GM12878 (cell line): ENCODE data around the gene ARHGAP22. TPM values are rescaled to one million over a fixed set of nuclear protein-coding genes. Genes with fewer than 3 reads are reported as not detected.

ENCODE experiments used
- ATF2 ChIP-seq: IDR thresholded peaks from 2 replicates; pipeline ENCODE4 v1.6.1; 2012; ENCODE audit warnings: low read length, inconsistent platforms
- CUX1 ChIP-seq: IDR thresholded peaks from 2 replicates; pipeline ENCODE4 v1.6.1; 2012; ENCODE audit warnings: improper control_type of control experiment, low read depth, low read length; ENCODE audit not compliant: insufficient replicate concordance
- FOXK2 ChIP-seq: fragments of 450-650 bp; IDR thresholded peaks from 2 replicates; pipeline ENCODE4 v1.6.1; 2017; ENCODE audit warnings: mild to moderate bottlenecking, moderate library complexity
- GABPA ChIP-seq: IDR thresholded peaks from 2 replicates; pipeline ENCODE4 v1.6.1; 2014; ENCODE audit warnings: antibody characterized with exemption, low read depth, mild to moderate bottlenecking, inconsistent platforms
- HDAC6 ChIP-seq: fragments of 200-600 bp; sonication (generic); IDR thresholded peaks from one replicate; pipeline ENCODE4 v1.8.0; 2017; ENCODE audit warnings: antibody characterized with exemption; ENCODE audit not compliant: unreplicated experiment
- IRF5 ChIP-seq: fragments of 450-650 bp; IDR thresholded peaks from 2 replicates; pipeline ENCODE4 v1.6.1; 2017; ENCODE audit warnings: borderline replicate concordance
- MLLT1 ChIP-seq: fragments of 450-650 bp; IDR thresholded peaks from 2 replicates; pipeline ENCODE4 v1.6.1; 2016; ENCODE audit warnings: mild to moderate bottlenecking
- MTA3 ChIP-seq: IDR thresholded peaks from 2 replicates; pipeline ENCODE4 v1.6.1; 2012; ENCODE audit warnings: low read length, inconsistent platforms, borderline replicate concordance
- NBN ChIP-seq: fragments of 450-650 bp; IDR thresholded peaks from 2 replicates; pipeline ENCODE4 v1.6.1; 2016
- NFYA ChIP-seq: IDR thresholded peaks from 2 replicates; pipeline ENCODE4 v1.6.1; 2011; ENCODE audit warnings: low read depth, mild to moderate bottlenecking, low read length, improper control_type of control experiment, borderline replicate concordance
- NR2C2 ChIP-seq: IDR thresholded peaks from 2 replicates; pipeline ENCODE4 v1.6.1; 2011; ENCODE audit warnings: borderline replicate concordance, low read depth; ENCODE audit not compliant: control insufficient read depth, insufficient read length
- SUZ12 ChIP-seq: fragments of 200-600 bp; sonication (generic); IDR thresholded peaks from one replicate; pipeline ENCODE4 v1.6.1; 2018; ENCODE audit warnings: antibody characterized with exemption, mild to moderate bottlenecking; ENCODE audit not compliant: unreplicated experiment
- polyA plus RNA-seq, 11 experiments: library from polyadenylated mRNA; depleted of rRNA in 4 of 11; unstranded in 6 of 11; stranded (reverse) in 5 of 11; fragments of >200 nt; fragmentation: Nextera tagmentation in 4 of 11; fragmentation: Illumina TruSeq in 1 of 11; extraction: Ambion mirVana in 4 of 11; extraction: Trizol in 1 of 11; gene quantifications; 1 replicate in 1 of 11; 2 replicates in 10 of 11; pipeline versions ENCODE4 v1.2.1 to v1.2.3, GENCODE V29; 2011 to 2016; ENCODE audit warnings: inconsistent platforms in 2 of 11, missing spikeins in 2 of 11, low read depth in 1 of 11
- total RNA-seq, 4 experiments: library from RNA; depleted of rRNA in 3 of 4; stranded (reverse); fragments of >200 nt in 3 of 4; fragmentation: Illumina TruSeq in 1 of 4; extraction: Trizol in 1 of 4; gene quantifications; 2 replicates each; pipeline versions ENCODE4 v1.2.1 to v1.2.3, GENCODE V29; 2013 to 2021
- TF ChIP-seq, protein P1 (sequence below): fragments of 450-650 bp; formaldehyde crosslinking; IDR thresholded peaks from 2 replicates; pipeline ENCODE4 v1.5.0; 2022; ENCODE audit warnings: mild to moderate bottlenecking, missing genetic modification characterization

The ARHGAP22 gene
- total and polyA plus RNA-seq, 10 of the 15 experiments (the other 5 are each of a cell fraction or from before 2014, with no cell fraction given), result 0.07 to 0.61 (median 0.18) TPM; not detected in 5

- TF ChIP-seq CUX1 (no peak), IRF5 (no peak), ATF2 (no peak), NR2C2 (no peak), MTA3 (no peak), SUZ12 (no peak), MLLT1 (no peak), NBN (no peak), HDAC6 (no peak), GABPA (no peak), NFYA (no peak), FOXK2 (no peak)
- TF ChIP-seq, protein P1, sequence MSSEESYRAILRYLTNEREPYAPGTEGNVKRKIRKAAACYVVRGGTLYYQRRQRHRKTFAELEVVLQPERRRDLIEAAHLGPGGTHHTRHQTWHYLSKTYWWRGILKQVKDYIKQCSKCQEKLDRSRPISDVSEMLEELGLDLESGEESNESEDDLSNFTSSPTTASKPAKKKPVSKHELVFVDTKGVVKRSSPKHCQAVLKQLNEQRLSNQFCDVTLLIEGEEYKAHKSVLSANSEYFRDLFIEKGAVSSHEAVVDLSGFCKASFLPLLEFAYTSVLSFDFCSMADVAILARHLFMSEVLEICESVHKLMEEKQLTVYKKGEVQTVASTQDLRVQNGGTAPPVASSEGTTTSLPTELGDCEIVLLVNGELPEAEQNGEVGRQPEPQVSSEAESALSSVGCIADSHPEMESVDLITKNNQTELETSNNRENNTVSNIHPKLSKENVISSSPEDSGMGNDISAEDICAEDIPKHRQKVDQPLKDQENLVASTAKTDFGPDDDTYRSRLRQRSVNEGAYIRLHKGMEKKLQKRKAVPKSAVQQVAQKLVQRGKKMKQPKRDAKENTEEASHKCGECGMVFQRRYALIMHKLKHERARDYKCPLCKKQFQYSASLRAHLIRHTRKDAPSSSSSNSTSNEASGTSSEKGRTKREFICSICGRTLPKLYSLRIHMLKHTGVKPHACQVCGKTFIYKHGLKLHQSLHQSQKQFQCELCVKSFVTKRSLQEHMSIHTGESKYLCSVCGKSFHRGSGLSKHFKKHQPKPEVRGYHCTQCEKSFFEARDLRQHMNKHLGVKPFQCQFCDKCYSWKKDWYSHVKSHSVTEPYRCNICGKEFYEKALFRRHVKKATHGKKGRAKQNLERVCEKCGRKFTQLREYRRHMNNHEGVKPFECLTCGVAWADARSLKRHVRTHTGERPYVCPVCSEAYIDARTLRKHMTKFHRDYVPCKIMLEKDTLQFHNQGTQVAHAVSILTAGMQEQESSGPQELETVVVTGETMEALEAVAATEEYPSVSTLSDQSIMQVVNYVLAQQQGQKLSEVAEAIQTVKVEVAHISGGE (CRISPR knock-in tag), result no peak
These were observed 93.0 kb downstream of the ARHGAP22 start (continued) for GRCh38 chr10:48511875-48512231.
